Lower leg skin (tissue), 4 donors: ENCODE measurements around the gene ZNF383. TPM values are rescaled to one million over a fixed set of nuclear protein-coding genes. Genes with fewer than 3 reads are reported as not detected.
"Not testable (repeated sequence)": the region's sequence is repeated elsewhere in the genome, so short reads cannot be mapped to it uniquely, and the experiment has no call there.

Experiments used
- DNase-seq, 2 donors: peaks; one replicate each; pipeline ENCODE4 v3.0.0-alpha.2; 2019; ENCODE audit warnings: low spot score in 2 of 2
- H3K4me3 ChIP-seq: fragments of 200-600 bp; sonication (generic); 2 replicates; pipeline ENCODE4 v1.5.1; 2017; ENCODE audit warnings: mild to moderate bottlenecking, low read depth; ENCODE audit not compliant: poor library complexity, severe bottlenecking
- POLR2A ChIP-seq, 2 donors: fragments of 450-650 bp; IDR thresholded peaks; one replicate each; pipeline ENCODE4 v1.6.1; 2016 to 2017; ENCODE audit warnings: antibody characterized with exemption in 2 of 2, mild to moderate bottlenecking in 1 of 2, moderate library complexity in 1 of 2
- WGBS, 2 donors: methylation state at CpG; one replicate each; pipeline ENCODE4 v1.1.5; 2018; 5-methylcytosine and 5-hydroxymethylcytosine counted together
- intact Hi-C: fragments of 100-400 bp; cut with DNase I; formaldehyde crosslinking; loops from one replicate; pipeline ENCODE4 v1.15.0; 2023; ENCODE audit warnings: low total_unique reads
- total RNA-seq, 4 donors: library from RNA; depleted of rRNA; stranded (reverse); fragments of >200 nt; gene quantifications; one replicate each; pipeline ENCODE4 v1.1.0, GENCODE V29; 2016
- TF ChIP-seq, protein P1 (sequence below), 3 donors: fragments of 450-650 bp; IDR thresholded peaks; one replicate each; pipeline ENCODE4 v1.5.1; 2016; ENCODE audit warnings: antibody characterized with exemption in 3 of 3, mild to moderate bottlenecking in 3 of 3, moderate library complexity in 2 of 3

ZNF383 gene
- total RNA-seq, 4 donors from 2014 or later, result 4.1 to 6.9 (median 5.2) TPM

DNA sequence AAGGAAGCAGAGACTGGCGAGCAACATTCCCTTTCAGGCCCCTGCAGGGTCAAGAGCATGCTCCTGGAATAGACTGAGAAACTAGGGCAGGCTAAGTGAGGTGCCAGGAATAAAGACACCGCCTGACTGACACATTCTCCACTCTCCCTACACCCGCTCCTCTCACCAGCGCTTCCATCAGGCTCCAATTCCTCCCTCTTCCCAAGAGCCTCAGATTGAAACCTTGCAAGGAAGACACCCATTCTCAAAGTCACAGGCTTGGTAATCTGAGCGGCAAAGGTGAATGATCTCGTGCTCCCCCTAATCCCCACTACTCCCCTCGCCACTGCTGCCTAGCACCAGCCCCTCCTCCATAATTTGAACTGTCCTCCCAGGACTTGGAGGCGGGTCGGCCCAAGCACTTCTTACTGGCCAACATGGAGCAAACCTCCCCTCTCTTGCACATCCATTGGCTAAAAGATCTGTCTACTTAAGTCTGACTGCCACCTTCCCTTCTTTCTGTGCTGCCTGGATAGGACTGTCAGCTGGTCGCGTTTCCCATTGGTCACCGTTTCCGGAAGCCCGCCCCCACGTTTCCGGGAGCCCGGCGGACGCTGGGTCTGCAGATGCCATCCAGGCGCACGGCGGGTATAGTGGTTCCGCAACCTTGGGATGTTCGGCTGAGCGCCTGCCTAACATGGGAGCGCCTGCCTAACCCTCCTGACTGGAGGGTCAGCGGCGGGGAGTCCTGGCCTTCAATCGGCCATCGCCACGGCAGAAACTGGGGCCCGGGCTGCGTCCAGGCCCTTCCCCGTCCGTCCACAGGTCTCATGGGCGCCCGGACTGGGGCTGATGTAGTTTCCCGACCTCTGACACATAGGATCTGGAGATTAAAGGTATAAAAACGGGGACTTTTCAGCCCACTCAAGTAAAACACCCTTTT, 33.6 kb downstream of the ZNF383 start:
- H3K4me3 ChIP-seq, result peak overlapping the region; percentile 12
- intact Hi-C loops, result no loop called here
- 2 to 3% methylated on average over 35 to 38 of the region's 39 CpGs for WGBS, 2 donors
- DNase-seq, result peak; percentile 56 to 87
- no peak for TF ChIP-seq POLR2A (IDR thresholded peaks at IDR 0.05)
- TF ChIP-seq, protein P1, sequence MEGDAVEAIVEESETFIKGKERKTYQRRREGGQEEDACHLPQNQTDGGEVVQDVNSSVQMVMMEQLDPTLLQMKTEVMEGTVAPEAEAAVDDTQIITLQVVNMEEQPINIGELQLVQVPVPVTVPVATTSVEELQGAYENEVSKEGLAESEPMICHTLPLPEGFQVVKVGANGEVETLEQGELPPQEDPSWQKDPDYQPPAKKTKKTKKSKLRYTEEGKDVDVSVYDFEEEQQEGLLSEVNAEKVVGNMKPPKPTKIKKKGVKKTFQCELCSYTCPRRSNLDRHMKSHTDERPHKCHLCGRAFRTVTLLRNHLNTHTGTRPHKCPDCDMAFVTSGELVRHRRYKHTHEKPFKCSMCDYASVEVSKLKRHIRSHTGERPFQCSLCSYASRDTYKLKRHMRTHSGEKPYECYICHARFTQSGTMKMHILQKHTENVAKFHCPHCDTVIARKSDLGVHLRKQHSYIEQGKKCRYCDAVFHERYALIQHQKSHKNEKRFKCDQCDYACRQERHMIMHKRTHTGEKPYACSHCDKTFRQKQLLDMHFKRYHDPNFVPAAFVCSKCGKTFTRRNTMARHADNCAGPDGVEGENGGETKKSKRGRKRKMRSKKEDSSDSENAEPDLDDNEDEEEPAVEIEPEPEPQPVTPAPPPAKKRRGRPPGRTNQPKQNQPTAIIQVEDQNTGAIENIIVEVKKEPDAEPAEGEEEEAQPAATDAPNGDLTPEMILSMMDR (IDR thresholded peaks at IDR 0.05), result no peak

DNA sequence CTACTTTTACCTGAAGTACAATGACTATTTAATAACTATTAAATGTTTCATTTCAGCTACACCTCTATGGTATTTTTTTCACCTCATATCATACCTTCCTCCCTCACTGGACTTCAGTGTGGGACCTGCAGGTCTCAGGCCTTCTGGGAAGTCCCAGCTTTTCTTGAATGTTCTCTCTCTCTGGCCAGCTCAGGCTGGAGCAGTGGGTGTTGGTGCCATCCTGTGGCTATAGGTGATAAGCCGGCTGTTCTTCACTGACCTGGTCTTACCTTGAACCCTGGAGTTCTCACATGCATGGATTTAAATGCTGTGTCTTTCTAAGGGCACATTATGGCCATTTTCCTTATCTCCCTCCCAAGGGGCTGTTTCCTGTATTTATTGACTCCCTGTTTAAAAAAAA, 45.0 kb downstream of the ZNF383 start:
- H3K4me3 ChIP-seq, DNase-seq, intact Hi-C loops: not testable (repeated sequence)
- WGBS, 2 donors, result 94 to 100% methylated on average over 1 of the region's 1 CpG

DNA sequence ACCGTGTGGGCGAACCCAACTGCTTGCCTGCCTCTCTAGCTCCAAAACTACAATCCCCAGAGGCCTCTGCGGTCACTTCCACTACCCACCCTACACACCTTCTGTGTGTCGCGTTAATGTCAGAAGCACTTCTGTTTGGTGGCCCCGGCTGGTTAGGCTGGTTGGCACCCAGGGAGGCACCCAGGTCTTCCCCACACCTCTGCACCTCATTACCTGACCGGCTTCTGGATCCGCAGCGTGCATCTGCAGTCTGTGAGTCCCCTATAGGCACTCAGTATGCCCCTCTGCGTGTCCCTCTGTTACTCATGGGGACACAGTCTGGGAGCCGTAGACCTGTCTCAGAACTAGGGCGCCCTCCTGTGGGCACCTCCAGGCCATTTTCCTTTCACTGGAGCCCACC, 49.0 kb downstream of the ZNF383 start:
- DNase-seq, intact Hi-C loops, H3K4me3 ChIP-seq: not testable (repeated sequence)
- 95% methylated on average over 8 to 9 of the region's 12 CpGs for WGBS, 2 donors

DNA sequence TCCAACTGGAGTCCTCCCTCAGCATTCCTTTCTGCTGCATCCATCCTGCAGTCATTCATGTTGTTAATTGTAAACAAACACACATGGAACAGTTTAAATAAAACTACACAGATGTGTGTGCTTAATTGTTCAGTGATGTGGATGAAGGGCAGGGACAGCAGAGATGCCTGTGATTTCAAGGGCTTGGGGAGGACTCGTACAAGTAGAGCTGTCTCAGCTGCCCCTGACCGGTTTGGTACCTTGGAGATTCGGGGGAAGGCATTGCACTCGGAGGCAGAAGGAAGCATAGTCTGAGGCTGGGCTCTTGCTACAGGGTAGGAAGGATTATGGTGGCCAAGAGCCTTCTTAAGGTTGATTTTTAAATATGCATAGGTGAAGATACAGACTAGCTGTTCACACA, 49.7 kb downstream of the ZNF383 start:
- DNase-seq, H3K4me3 ChIP-seq, intact Hi-C loops: not testable (repeated sequence)
- 83 to 91% methylated on average over 4 of the region's 4 CpGs for WGBS, 2 donors

DNA sequence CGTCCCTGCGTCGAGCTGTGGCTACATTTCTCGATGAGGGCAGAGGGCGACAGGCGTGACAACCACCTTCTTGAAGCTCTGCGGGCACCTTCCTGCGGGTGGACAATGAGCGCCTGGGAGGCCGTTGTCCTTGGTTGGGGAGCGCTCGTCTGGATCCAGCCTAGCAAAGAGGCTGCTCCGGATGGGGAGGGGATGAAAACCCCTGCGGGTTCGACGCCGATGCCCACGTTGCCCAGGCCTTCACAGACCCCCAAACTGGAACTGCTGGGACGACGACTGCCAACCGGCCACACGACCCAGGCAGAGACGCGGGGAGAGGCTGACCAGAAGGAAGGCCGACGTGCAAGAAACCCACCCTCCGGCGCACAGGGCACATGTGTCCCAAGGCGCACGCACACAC, 62.6 kb downstream of the ZNF383 start:
- intact Hi-C loops, DNase-seq, H3K4me3 ChIP-seq: not testable (repeated sequence)
- WGBS, 2 donors, result 93 to 100% methylated on average over 15 to 30 of the region's 30 CpGs

DNA sequence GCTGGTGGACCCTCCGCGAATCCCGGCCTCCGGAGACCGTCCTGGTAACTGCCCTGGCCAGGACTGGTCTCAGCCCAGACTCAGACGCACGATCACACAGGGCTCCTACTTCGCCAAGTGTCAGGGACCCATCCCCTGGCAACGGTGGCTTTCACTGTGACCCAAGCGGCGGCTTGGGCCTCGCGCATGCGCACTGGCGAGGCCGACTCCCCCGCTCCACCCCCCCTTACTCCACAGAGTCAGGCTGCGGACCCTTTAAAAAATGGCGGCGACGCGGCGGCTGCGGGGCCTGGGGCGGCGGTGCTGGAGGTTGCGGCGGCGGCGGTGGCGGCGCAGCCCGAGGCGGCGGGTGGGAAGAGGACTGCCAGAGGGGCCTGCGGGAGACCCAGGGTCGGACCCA, 66.0 kb downstream of the ZNF383 start:
- 96% methylated on average over 22 of the region's 37 CpGs; no CpG with 5 or more reads in 1 of the 2 donors for WGBS, 2 donors

DNA sequence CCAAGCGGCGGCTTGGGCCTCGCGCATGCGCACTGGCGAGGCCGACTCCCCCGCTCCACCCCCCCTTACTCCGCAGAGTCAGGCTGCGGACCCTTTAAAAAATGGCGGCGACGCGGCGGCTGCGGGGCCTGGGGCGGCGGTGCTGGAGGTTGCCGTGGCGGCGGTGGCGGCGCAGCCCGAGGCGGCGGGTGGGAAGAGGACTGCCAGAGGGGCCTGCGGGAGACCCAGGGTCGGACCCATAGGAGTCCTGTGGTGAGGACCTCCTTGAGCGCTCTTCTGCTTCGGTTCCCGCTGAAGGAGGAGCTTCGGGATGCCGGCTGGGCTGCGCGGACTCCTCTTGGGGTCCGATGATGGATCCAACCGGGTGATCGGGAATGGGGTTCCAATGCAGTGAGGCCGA, 71.2 kb downstream of the ZNF383 start:
- peak in 1 of 2 donors; percentile 77 for DNase-seq
- WGBS, 2 donors, result 95% methylated on average over 35 to 37 of the region's 39 CpGs
- intact Hi-C loops, H3K4me3 ChIP-seq: not testable (repeated sequence)

More for the DNA sequence above, 66.0 kb downstream of the ZNF383 start:
- DNase-seq, H3K4me3 ChIP-seq, intact Hi-C loops: not testable (repeated sequence)

DNA sequence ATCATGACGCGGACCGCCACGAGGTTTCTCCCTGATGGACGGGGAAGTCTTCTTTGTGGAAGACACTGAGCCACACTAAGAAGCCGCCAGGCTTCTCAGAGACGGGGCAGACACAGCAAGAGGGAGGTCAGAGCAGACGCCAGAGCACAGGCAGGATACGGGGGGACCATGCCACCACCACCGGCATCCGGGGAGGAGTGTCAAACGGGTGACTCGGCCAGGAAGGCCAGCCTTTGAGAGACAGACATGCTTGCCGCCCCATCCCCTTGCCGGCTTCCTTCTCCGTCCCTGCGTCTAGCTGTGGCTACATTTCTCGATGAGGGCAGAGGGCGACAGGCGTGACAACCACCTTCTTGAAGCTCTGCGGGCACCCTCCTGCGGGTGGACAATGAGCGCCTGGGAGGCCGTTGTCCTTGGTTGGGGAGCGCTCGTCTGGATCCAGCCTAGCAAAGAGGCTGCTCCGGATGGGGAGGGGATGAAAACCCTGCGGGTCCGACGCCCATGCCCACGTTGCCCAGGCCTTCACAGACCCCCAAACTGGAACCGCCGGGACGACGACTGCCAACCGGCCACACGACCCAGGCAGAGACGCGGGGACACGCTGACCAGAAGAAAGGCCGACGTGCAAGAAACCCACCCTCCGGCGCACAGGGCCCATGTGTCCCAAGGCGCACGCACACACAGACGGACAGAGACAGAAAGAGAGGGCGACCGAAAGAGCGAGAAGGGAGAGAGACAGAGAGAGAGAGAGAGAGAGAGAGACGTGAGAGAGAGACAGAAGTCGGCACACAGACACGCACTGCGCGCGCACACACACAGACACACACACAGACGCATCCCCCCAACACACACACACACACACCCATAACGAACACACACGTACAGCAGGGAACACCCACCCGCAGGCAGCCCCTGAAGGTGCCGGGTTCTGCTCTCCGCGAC, 75.3 kb downstream of the ZNF383 start:
- TF ChIP-seq, protein P1 (IDR thresholded peaks at IDR 0.05), result peak in 1 of 3 donors; percentile 51
- peak in 1 of 2 donors; percentile 91 for DNase-seq
- intact Hi-C loops, H3K4me3 ChIP-seq: not testable (repeated sequence)
- 94 to 95% methylated on average over 59 to 60 of the region's 63 CpGs for WGBS, 2 donors

DNA sequence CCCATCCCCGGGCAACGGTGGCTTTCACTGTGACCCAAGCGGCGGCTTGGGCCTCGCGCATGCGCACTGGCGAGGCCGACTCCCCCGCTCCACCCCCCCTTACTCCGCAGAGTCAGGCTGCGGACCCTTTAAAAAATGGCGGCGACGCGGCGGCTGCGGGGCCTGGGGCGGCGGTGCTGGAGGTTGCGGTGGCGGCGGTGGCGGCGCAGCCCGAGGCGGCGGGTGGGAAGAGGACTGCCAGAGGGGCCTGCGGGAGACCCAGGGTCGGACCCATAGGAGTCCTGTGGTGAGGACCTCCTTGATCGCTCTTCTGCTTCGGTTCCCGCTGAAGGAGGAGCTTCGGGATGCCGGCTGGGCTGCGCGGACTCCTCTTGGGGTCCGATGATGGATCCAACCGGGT, 76.2 kb downstream of the ZNF383 start:
- WGBS, 2 donors, result 61 to 91% methylated on average over 13 to 27 of the region's 39 CpGs
- H3K4me3 ChIP-seq, intact Hi-C loops: not testable (repeated sequence)
- peak in 1 of 2 donors; percentile 80 for DNase-seq
